ENCODE results near the gene GRWD1.

Gene GRWD1

GRCh38 chr19:48498595-48499311, 53.0 kb downstream of the GRWD1 start:
- POLR2A ChIA-PET = no interaction called here
- H3K4me3 ChIP-seq (ENCODE audit: low read depth, low read length) = no peak overlapping the region
- H3K36me3 ChIP-seq (ENCODE audit: control insufficient read depth in 2 of 2, insufficient read depth in 1 of 2, low read length in 2 of 2) = no peaks in the 10 kb centered on the region
- no peaks in the 10 kb centered on the region for H3K9me3 ChIP-seq (ENCODE audit: control insufficient read depth, insufficient read depth, low read depth, low read length)
- TF ChIP-seq ZNF16 (tag by site-specific recombination; IDR thresholded peaks at IDR 0.05; ENCODE audit: low read depth) = no peak
- peak; percentile 27; the same call in 1 of the 2 replicates for TF ChIP-seq GLIS2 (tag by site-specific recombination; IDR thresholded peaks at IDR 0.05)
- no peak for TF ChIP-seq ZNF513 (tag by site-specific recombination; IDR thresholded peaks at IDR 0.05)
- TF ChIP-seq PBX3 (CRISPR knock-in tag; IDR thresholded peaks at IDR 0.05) = no peak
- H3K27ac ChIP-seq (ENCODE audit: extremely low read depth, low read depth, low read length) = no peak overlapping the region
- peaks cover 3% of the 10 kb centered on the region; the same call in 1 of the 2 replicates for H3K4me1 ChIP-seq (ENCODE audit: control insufficient read depth, insufficient read depth, low read length)
- CTCF ChIA-PET = interaction anchor here (0.6 kb wide), 1 partner anchor 432 kb away, joined by 3 read pairs; no protein-coding TSS in a partner anchor

GRCh38 chr19:48499316-48500090, 53.7 kb downstream of the GRWD1 start:
- Histone ChIP-seq H3K4me3 (ENCODE audit: low read depth, low read length) (no peak overlapping the region), H3K4me1 (ENCODE audit: control insufficient read depth, insufficient read depth, low read length) (peaks cover 3% of the 10 kb centered on the region; the same call in 1 of the 2 replicates), H3K27ac (ENCODE audit: extremely low read depth, low read depth, low read length) (no peak overlapping the region), H3K9me3 (ENCODE audit: control insufficient read depth, insufficient read depth, low read depth, low read length) (no peaks in the 10 kb centered on the region), H3K36me3 (ENCODE audit: control insufficient read depth in 2 of 2, insufficient read depth in 1 of 2, low read length in 2 of 2) (no peaks in the 10 kb centered on the region)
- POLR2A ChIA-PET = no interaction called here
- CTCF ChIA-PET = interaction anchor here (0.6 to 1.8 kb wide), 2 partner anchors 10 to 433 kb away, joined by 3 to 9 read pairs; no protein-coding TSS in a partner anchor
- TF ChIP-seq ZNF24 (tag by site-specific recombination; IDR thresholded peaks at IDR 0.05) = no peak
- no peak for TF ChIP-seq ZNF121 (tag by site-specific recombination; IDR thresholded peaks at IDR 0.05)
- no peak for TF ChIP-seq ZNF169 (tag by site-specific recombination; IDR thresholded peaks at IDR 0.05)
- no peak for TF ChIP-seq ZNF777 (tag by site-specific recombination; IDR thresholded peaks at IDR 0.05; ENCODE audit: borderline replicate concordance)

- ChIA-PET POLR2A (no interaction called here), CTCF (interaction anchor here (0.7 to 1.8 kb wide), 4 partner anchors 12 to 110 kb away, joined by 3 to 9 read pairs (median 3); partner anchors contain the start of gene KDELR1)
- Histone ChIP-seq H3K9me3 (ENCODE audit: control insufficient read depth, insufficient read depth, low read depth, low read length) (no peaks in the 10 kb centered on the region), H3K4me3 (ENCODE audit: low read depth, low read length) (peak overlapping the region; percentile 17), H3K36me3 (ENCODE audit: control insufficient read depth in 2 of 2, insufficient read depth in 1 of 2, low read length in 2 of 2) (no peaks in the 10 kb centered on the region), H3K4me1 (ENCODE audit: control insufficient read depth, insufficient read depth, low read length) (peaks cover 3% of the 10 kb centered on the region; the same call in 1 of the 2 replicates), H3K27ac (ENCODE audit: extremely low read depth, low read depth, low read length) (no peak overlapping the region; the same call in 1 of the 2 replicates)
- no peak for TF ChIP-seq ZFP37 (tag by site-specific recombination; IDR thresholded peaks at IDR 0.05)
- no peak for TF ChIP-seq ZNF677 (tag by site-specific recombination; IDR thresholded peaks at IDR 0.05)
- no peak for TF ChIP-seq MYNN (tag by site-specific recombination; IDR thresholded peaks at IDR 0.05; ENCODE audit: borderline replicate concordance)
Measured at GRCh38 chr19:48500830-48501493, 55.2 kb downstream of the GRWD1 start.

Measured in HEK293 (cell line).